Superior temporal gyrus (tissue), 1 donor: Measurements from ENCODE around the gene TRAM2.

Experiments used
- DNase-seq: peaks from one replicate; pipeline ENCODE4 v3.0.0-alpha.2; 2016; ENCODE audit errors: extremely low spot score

The TRAM2 gene

GRCh38 chr6:52570291-52570700 is 6.6 kb downstream of the TRAM2 start:
- DNase-seq: no peak

GRCh38 chr6:52568320-52568719 is 8.5 kb downstream of the TRAM2 start:
- no peak for DNase-seq

GRCh38 chr6:52566853-52567279 is 10.0 kb downstream of the TRAM2 start:
- no peak for DNase-seq

- no peak for DNase-seq
Observed at GRCh38 chr6:52566201-52566600, 10.7 kb downstream of the TRAM2 start.

- DNase-seq: no peak
Observed at GRCh38 chr6:52564856-52565255, 12.0 kb downstream of the TRAM2 start.

GRCh38 chr6:52562911-52563310 is 13.9 kb downstream of the TRAM2 start:
- no peak for DNase-seq

GRCh38 chr6:52560462-52560861 is 16.4 kb downstream of the TRAM2 start:
- no peak for DNase-seq

- DNase-seq: no peak
Observed at GRCh38 chr6:52558266-52559000, 18.4 kb downstream of the TRAM2 start.

GRCh38 chr6:52557389-52558265 is 19.2 kb downstream of the TRAM2 start:
- no peak for DNase-seq

- DNase-seq: no peak
Observed at GRCh38 chr6:52555518-52556233, 21.2 kb downstream of the TRAM2 start.

GRCh38 chr6:52554684-52555280 is 22.1 kb downstream of the TRAM2 start:
- DNase-seq: no peak

- DNase-seq: no peak
Observed at GRCh38 chr6:52553719-52554118, 23.1 kb downstream of the TRAM2 start.

- no peak for DNase-seq
Observed at GRCh38 chr6:52553158-52553557, 23.7 kb downstream of the TRAM2 start.

GRCh38 chr6:52552278-52552643 is 24.6 kb downstream of the TRAM2 start:
- DNase-seq: no peak

GRCh38 chr6:52551483-52552277 is 25.2 kb downstream of the TRAM2 start:
- no peak for DNase-seq

- no peak for DNase-seq
Observed at GRCh38 chr6:52550870-52551269, 26.0 kb downstream of the TRAM2 start.

GRCh38 chr6:52550014-52550575 is 26.8 kb downstream of the TRAM2 start:
- DNase-seq: no peak

- no peak for DNase-seq
Observed at GRCh38 chr6:52549428-52549827, 27.4 kb downstream of the TRAM2 start.

- DNase-seq: no peak
Observed at GRCh38 chr6:52548999-52549398, 27.9 kb downstream of the TRAM2 start.

GRCh38 chr6:52548353-52548713 is 28.5 kb downstream of the TRAM2 start:
- DNase-seq: no peak
